Endothelial cell of umbilical vein (primary cell): ENCODE data around the gene CADPS. TPM values are rescaled to one million over a fixed set of nuclear protein-coding genes. Genes with fewer than 3 reads are reported as not detected.

ENCODE experiments used
- BruUV-seq: library from RNA; stranded (reverse); fragments of 400-500 nt; replicated peaks from 2 replicates; lab custom pipeline; 2021; lab: Mats Ljungman, UMichigan
- CTCF ChIA-PET: fragments of 300-600, 350-600 bp; sonication (Branson Sonifier 250); formaldehyde crosslinking; loops from one replicate; lab custom pipeline; 2021; ENCODE audit warnings: antibody characterized with exemption, inconsistent platforms; lab: Charles Lee
- POLR2A ChIA-PET: fragments of 300-600, 350-600 bp; sonication (Branson Sonifier 250); formaldehyde crosslinking; loops from one replicate; lab custom pipeline; 2021; ENCODE audit warnings: antibody characterized with exemption, inconsistent platforms; lab: Charles Lee
- DNase-seq: peaks from one replicate; pipeline ENCODE4 v3.0.0-alpha.2; 2011; ENCODE audit warnings: low read depth, low spot score
- FAIRE-seq: peaks from 2 replicates; lab custom pipeline; 2011; peaks lifted over from hg19 to GRCh38; lab: Jason Lieb, UNC
- H2AFZ ChIP-seq: 2 replicates; pipeline ENCODE4 v1.6.0; 2012; ENCODE audit warnings: low read depth, low read length, control low read depth, inconsistent platforms
- H3K27ac ChIP-seq: 2 replicates; pipeline ENCODE4 v1.5.1; 2011; ENCODE audit warnings: low read depth, mild to moderate bottlenecking, control low read depth, low read length, moderate library complexity; ENCODE audit not compliant: insufficient read depth
- H3K27me3 ChIP-seq, 2 experiments: 2 replicates each; pipeline versions ENCODE4 v1.6.0 to v1.6.1; 2011; ENCODE audit warnings: low read length in 2 of 2, mixed read lengths in 1 of 2; ENCODE audit not compliant: control insufficient read depth in 2 of 2, insufficient read depth in 2 of 2
- H3K36me3 ChIP-seq, 2 experiments: 2 replicates in 1 of 2; 3 replicates in 1 of 2; pipeline ENCODE4 v1.5.1; 2011; ENCODE audit warnings: low read length in 2 of 2, mild to moderate bottlenecking in 1 of 2, moderate library complexity in 1 of 2; ENCODE audit not compliant: control insufficient read depth in 2 of 2, insufficient read depth in 2 of 2; ENCODE audit errors: extremely low read depth in 1 of 2
- H3K4me1 ChIP-seq: 3 replicates; pipeline ENCODE4 v1.5.1; 2011; ENCODE audit warnings: mild to moderate bottlenecking, low read length; ENCODE audit not compliant: control insufficient read depth, insufficient read depth; ENCODE audit errors: extremely low read depth
- H3K4me2 ChIP-seq: 2 replicates; pipeline ENCODE4 v1.6.1; 2011; ENCODE audit warnings: low read length, control low read depth, mixed read lengths; ENCODE audit not compliant: insufficient read depth
- H3K4me3 ChIP-seq, 3 experiments: fragments of 200-600 bp in 1 of 3; sonication (generic), shearing (Covaris generic) in 1 of 3; replicated peaks in 1 of 3; 2 replicates each; pipeline ENCODE4 v1.5.1; 2011 to 2016; ENCODE audit warnings: control low read depth in 3 of 3, low read length in 3 of 3, mild to moderate bottlenecking in 2 of 3, inconsistent platforms in 1 of 3, low read depth in 1 of 3, moderate library complexity in 1 of 3; ENCODE audit not compliant: insufficient read depth in 1 of 3
- H3K79me2 ChIP-seq: 2 replicates; pipeline ENCODE4 v1.6.0; 2012; ENCODE audit warnings: low read length, inconsistent platforms; ENCODE audit not compliant: control insufficient read depth, insufficient read depth
- H3K9ac ChIP-seq: replicated peaks from 2 replicates; pipeline ENCODE3; 2011; ENCODE audit warnings: low read length, control low read depth; ENCODE audit not compliant: insufficient read depth; ENCODE audit errors: extremely low read depth
- H3K9me1 ChIP-seq: replicated peaks from 3 replicates; pipeline ENCODE4 v1.6.0; 2011; ENCODE audit warnings: mild to moderate bottlenecking, low read length; ENCODE audit not compliant: control insufficient read depth, insufficient read depth; ENCODE audit errors: extremely low read depth
- H3K9me3 ChIP-seq: replicated peaks from 2 replicates; pipeline ENCODE4 v1.5.1; 2012; ENCODE audit warnings: low read length, inconsistent platforms; ENCODE audit not compliant: control insufficient read depth, insufficient read depth
- H4K20me1 ChIP-seq: replicated peaks from 2 replicates; pipeline ENCODE3; 2011; ENCODE audit warnings: mild to moderate bottlenecking, low read length; ENCODE audit not compliant: control insufficient read depth, insufficient read depth; ENCODE audit errors: extremely low read depth
- EZH2 ChIP-seq: IDR thresholded peaks from 2 replicates; pipeline ENCODE4 v1.6.1; 2012; ENCODE audit warnings: borderline replicate concordance, low read depth, mild to moderate bottlenecking, moderate library complexity, low read length, inconsistent platforms; ENCODE audit not compliant: severe bottlenecking
- JUN ChIP-seq: IDR thresholded peaks from 2 replicates; pipeline ENCODE4 v1.6.1; 2011; ENCODE audit warnings: borderline replicate concordance, low read depth; ENCODE audit not compliant: insufficient read length, insufficient read depth
- dilution Hi-C: fragments of 300-500 bp; cut with MboI; formaldehyde crosslinking; loops from one replicate; pipeline ENCODE4 v1.15.0; 2019; ENCODE audit warnings: low sequenced_read_pairs; ENCODE audit not compliant: extremely low pct_ligation_motif_present
- intact Hi-C: fragments of 100-400 bp; cut with micrococcal nuclease; formaldehyde crosslinking; loops from one replicate; pipeline ENCODE4 v1.10.0; 2022
- polyA plus RNA-seq, 4 experiments: library from polyadenylated mRNA; depleted of rRNA in 3 of 4; stranded (reverse) in 3 of 4; unstranded in 1 of 4; fragments of >200 nt; gene quantifications; 2 replicates each; pipeline versions ENCODE4 v1.2.1 to v1.2.3, GENCODE V29; 2011 to 2012; ENCODE audit warnings: missing spikeins in 1 of 4
- total RNA-seq: library from RNA; stranded (reverse); gene quantifications from 2 replicates; pipeline ENCODE4 v1.2.3, GENCODE V29; 2021
- TF ChIP-seq, protein P1 (sequence below): IDR thresholded peaks from 2 replicates; pipeline ENCODE4 v1.6.1; 2011; ENCODE audit not compliant: insufficient read depth, insufficient read length

The CADPS gene
- total and polyA plus RNA-seq, 2 donors (not counting 3 experiments of a cell fraction or from before 2014, with no cell fraction given), result not detected

DNA sequence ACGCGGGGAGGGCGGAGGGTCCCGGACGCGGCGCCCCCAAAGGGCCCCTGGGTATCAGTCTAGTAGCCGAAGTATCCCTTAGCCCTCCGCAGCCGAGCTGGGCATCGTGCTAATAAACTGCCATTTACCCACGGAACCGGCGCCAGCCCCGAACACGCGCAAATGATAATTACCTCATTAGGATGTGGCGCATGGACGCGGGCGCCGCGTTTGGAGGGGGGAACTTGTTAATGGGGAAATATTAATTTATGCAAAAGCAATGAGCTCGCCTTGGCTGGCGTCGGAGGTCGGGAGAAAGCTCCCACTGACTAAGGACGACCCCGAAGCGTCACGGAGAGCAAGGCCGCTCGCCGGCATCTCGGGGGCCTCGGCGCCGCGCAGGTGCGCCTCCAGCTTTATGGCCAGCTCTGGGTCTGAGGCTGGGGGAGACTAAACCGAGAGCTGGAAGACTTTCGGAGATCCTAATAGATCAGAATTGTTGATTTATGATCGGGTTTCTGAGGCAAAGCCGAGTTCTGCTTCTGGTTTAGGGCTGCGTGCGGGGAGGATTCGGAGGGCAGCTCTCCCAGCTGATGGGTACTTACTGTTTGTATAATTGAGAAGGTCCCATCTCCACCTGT lies 501.4 kb downstream of the CADPS start:
- no TSS peak for BruUV-seq
- Histone ChIP-seq H3K27ac (no peak overlapping the region), H3K9ac (no peak overlapping the region), H2AFZ (no peak overlapping the region), H3K4me2 (peak overlapping the region; percentile 55), H3K9me1 (no peaks in the 10 kb centered on the region), H4K20me1 (no peaks in the 10 kb centered on the region), H3K27me3 (peaks cover 89 to 98% of the 10 kb centered on the region in 2 experiments), H3K79me2 (no peaks in the 10 kb centered on the region), H3K36me3 (no peaks in the 10 kb centered on the region), H3K4me3 (peak overlapping the region in 1 of 3 experiments; percentile 32), H3K9me3 (no peaks in the 10 kb centered on the region), H3K4me1 (no peaks in the 10 kb centered on the region)
- FAIRE-seq (no peak), DNase-seq (no peak)
- ChIA-PET CTCF (interaction anchor here (1.0 kb wide), 1 partner anchor 10 kb away, joined by 3 read pairs; no protein-coding TSS in a partner anchor), POLR2A (no interaction called here)
- dilution Hi-C loops, result no loop called here
- TF ChIP-seq, protein P1, sequence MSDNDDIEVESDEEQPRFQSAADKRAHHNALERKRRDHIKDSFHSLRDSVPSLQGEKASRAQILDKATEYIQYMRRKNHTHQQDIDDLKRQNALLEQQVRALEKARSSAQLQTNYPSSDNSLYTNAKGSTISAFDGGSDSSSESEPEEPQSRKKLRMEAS, result no peak
- peak; percentile 91 for TF ChIP-seq EZH2
- intact Hi-C loops, result no loop called here

- no TSS peak for BruUV-seq
- dilution Hi-C loops, result no loop called here
- H3K27ac ChIP-seq, result no peak within 1 kb of the TSS
- H3K4me1 ChIP-seq, result no peaks in the 10 kb centered on the region
- no peak within 1 kb of the TSS for H3K9ac ChIP-seq
- DNase-seq (no peak), FAIRE-seq (no peak)
- ChIA-PET CTCF (no interaction called here), POLR2A (no interaction called here)
- H3K9me3 ChIP-seq, result no peaks in the 10 kb centered on the region
- TF ChIP-seq EZH2 (peak; percentile 47), JUN (no peak)
- H3K36me3 ChIP-seq, result no peaks in the 10 kb centered on the region
- intact Hi-C loops, result no loop called here
- H3K79me2 ChIP-seq, result no peaks in the 10 kb centered on the region
- H3K4me3 ChIP-seq, result peak within 1 kb of the TSS in 2 of 3 experiments; percentile 10 to 32
- H2AFZ ChIP-seq, result no peak within 1 kb of the TSS
- H3K27me3 ChIP-seq, result peaks cover 86 to 98% of the 10 kb centered on the region in 2 experiments
- H3K4me2 ChIP-seq, result peak within 1 kb of the TSS; percentile 55
- H3K9me1 ChIP-seq, result no peaks in the 10 kb centered on the region
- no peaks in the 10 kb centered on the region for H4K20me1 ChIP-seq
These were observed 502.0 kb downstream of the CADPS start, which contains the start of gene FEZF2 for GRCh38 chr3:62373215-62373614. Gene FEZF2, minus strand, starts transcription at chr3:62373550. Its CDS starts 682 bp downstream, at chr3:62372868.
